ENCODE measurements around the gene CTBP1. TPM values are rescaled to one million over a fixed set of nuclear protein-coding genes. Genes with fewer than 3 reads are reported as not detected.
A peak's percentile ranks its signal among the peaks of the same experiment; 100 is the strongest.

Gene CTBP1
- total RNA-seq, 1 experiment from 2014 or later, result 178 TPM

- DNase-seq (ENCODE audit: low read depth), result no peak
- in situ Hi-C loops (cut with HindIII; ENCODE audit: low pct_unique_long_range_greater_than_20kb, low sequenced_read_pairs), result no loop called here
These were observed 37.0 kb upstream of the CTBP1 start for GRCh38 chr4:1285790-1286553.

- in situ Hi-C loops (cut with HindIII; ENCODE audit: low pct_unique_long_range_greater_than_20kb, low sequenced_read_pairs), result no loop called here
- DNase-seq (ENCODE audit: low read depth), result no peak
These were observed 36.3 kb upstream of the CTBP1 start for GRCh38 chr4:1285151-1285789.

GRCh38 chr4:1283711-1284110 is 34.8 kb upstream of the CTBP1 start:
- in situ Hi-C loops (cut with HindIII; ENCODE audit: low pct_unique_long_range_greater_than_20kb, low sequenced_read_pairs), result no loop called here
- DNase-seq (ENCODE audit: low read depth), result no peak

GRCh38 chr4:1279253-1279652 is 30.3 kb upstream of the CTBP1 start:
- in situ Hi-C loops (cut with HindIII; ENCODE audit: low pct_unique_long_range_greater_than_20kb, low sequenced_read_pairs), result no loop called here
- DNase-seq (ENCODE audit: low read depth), result no peak

- DNase-seq (ENCODE audit: low read depth), result peak; percentile 25
- in situ Hi-C loops (cut with HindIII; ENCODE audit: low pct_unique_long_range_greater_than_20kb, low sequenced_read_pairs), result no loop called here
These were observed 29.0 kb upstream of the CTBP1 start for GRCh38 chr4:1277667-1278665.

GRCh38 chr4:1276984-1277383 is 28.1 kb upstream of the CTBP1 start:
- no peak for DNase-seq (ENCODE audit: low read depth)
- in situ Hi-C loops (cut with HindIII; ENCODE audit: low pct_unique_long_range_greater_than_20kb, low sequenced_read_pairs), result no loop called here

- in situ Hi-C loops (cut with HindIII; ENCODE audit: low pct_unique_long_range_greater_than_20kb, low sequenced_read_pairs), result no loop called here
- DNase-seq (ENCODE audit: low read depth), result no peak
These were observed 25.9 kb upstream of the CTBP1 start for GRCh38 chr4:1274871-1275270.

- in situ Hi-C loops (cut with HindIII; ENCODE audit: low pct_unique_long_range_greater_than_20kb, low sequenced_read_pairs), result no loop called here
- DNase-seq (ENCODE audit: low read depth), result no peak
These were observed 22.8 kb upstream of the CTBP1 start for GRCh38 chr4:1271686-1272085.

- no peak for DNase-seq (ENCODE audit: low read depth)
- in situ Hi-C loops (cut with HindIII; ENCODE audit: low pct_unique_long_range_greater_than_20kb, low sequenced_read_pairs), result no loop called here
These were observed 20.3 kb upstream of the CTBP1 start for GRCh38 chr4:1269209-1269608.

- in situ Hi-C loops (cut with HindIII; ENCODE audit: low pct_unique_long_range_greater_than_20kb, low sequenced_read_pairs), result no loop called here
These were observed 18.2 kb upstream of the CTBP1 start for GRCh38 chr4:1266881-1267763.

GRCh38 chr4:1265351-1265750 is 16.4 kb upstream of the CTBP1 start:
- in situ Hi-C loops (cut with HindIII; ENCODE audit: low pct_unique_long_range_greater_than_20kb, low sequenced_read_pairs), result no loop called here
- no peak for DNase-seq (ENCODE audit: low read depth)

More at GRCh38 chr4:1266881-1267763, 18.2 kb upstream of the CTBP1 start:
- DNase-seq (ENCODE audit: low read depth), result no peak

- in situ Hi-C loops (cut with HindIII; ENCODE audit: low pct_unique_long_range_greater_than_20kb, low sequenced_read_pairs), result no loop called here
- DNase-seq (ENCODE audit: low read depth), result no peak
These were observed 16.0 kb upstream of the CTBP1 start for GRCh38 chr4:1264942-1265341.

GRCh38 chr4:1261107-1261928 is 12.4 kb upstream of the CTBP1 start:
- no peak for DNase-seq (ENCODE audit: low read depth)
- in situ Hi-C loops (cut with HindIII; ENCODE audit: low pct_unique_long_range_greater_than_20kb, low sequenced_read_pairs), result no loop called here

- no peak for DNase-seq (ENCODE audit: low read depth)
- in situ Hi-C loops (cut with HindIII; ENCODE audit: low pct_unique_long_range_greater_than_20kb, low sequenced_read_pairs), result no loop called here
These were observed 11.6 kb upstream of the CTBP1 start for GRCh38 chr4:1260418-1261106.

GRCh38 chr4:1259966-1260365 is 11.0 kb upstream of the CTBP1 start:
- DNase-seq (ENCODE audit: low read depth), result no peak
- in situ Hi-C loops (cut with HindIII; ENCODE audit: low pct_unique_long_range_greater_than_20kb, low sequenced_read_pairs), result no loop called here

- in situ Hi-C loops (cut with HindIII; ENCODE audit: low pct_unique_long_range_greater_than_20kb, low sequenced_read_pairs), result no loop called here
- DNase-seq (ENCODE audit: low read depth), result no peak
These were observed 9.5 kb upstream of the CTBP1 start for GRCh38 chr4:1258457-1258856.

- in situ Hi-C loops (cut with HindIII; ENCODE audit: low pct_unique_long_range_greater_than_20kb, low sequenced_read_pairs), result no loop called here
- DNase-seq (ENCODE audit: low read depth), result no peak
These were observed 6.8 kb upstream of the CTBP1 start for GRCh38 chr4:1255699-1256098.

Data from Caki2 (cell line).